PC-3 (cell line): Measurements from ENCODE around the gene CCSER1. TPM values are rescaled to one million over a fixed set of nuclear protein-coding genes. Genes with fewer than 3 reads are reported as not detected.
"Not testable (repeated sequence)": the region's sequence is repeated elsewhere in the genome, so short reads cannot be mapped to it uniquely, and the experiment has no call there.

ENCODE experiments used
- ATAC-seq: fragments of 200-7000 bp; cut with Tn5 transposase; 2 replicates; pipeline ENCODE4 v1.9.1; 2020; ENCODE audit warnings: mild to moderate bottlenecking, moderate library complexity
- BruUV-seq: library from RNA; stranded (reverse); fragments of 400-500 nt; replicated peaks from 2 replicates; lab custom pipeline; 2021; lab: Mats Ljungman, UMichigan
- CTCF ChIA-PET: fragments of 300-600 bp; sonication (Branson Sonifier 250); formaldehyde crosslinking; loops from one replicate; lab custom pipeline; 2022; ENCODE audit warnings: antibody characterized with exemption; lab: Charles Lee
- POLR2A ChIA-PET: fragments of 300-600 bp; sonication (Branson Sonifier 250); formaldehyde crosslinking; loops from one replicate; lab custom pipeline; 2022; ENCODE audit warnings: antibody characterized with exemption; ENCODE audit not compliant: unreplicated experiment; lab: Charles Lee
- DNase-seq: peaks from one replicate; pipeline ENCODE4 v3.0.0-alpha.2; 2015
- H2AFZ ChIP-seq: fragments of 300-600 bp; sonication (generic); 2 replicates; pipeline ENCODE4 v1.6.0; 2016; ENCODE audit warnings: antibody characterized with exemption, low read length
- H3F3A ChIP-seq: fragments of 300-600 bp; sonication (generic); one replicate; pipeline ENCODE4 v1.6.0; 2017; ENCODE audit warnings: antibody characterized with exemption, low read length, control low read depth, mild to moderate bottlenecking; ENCODE audit not compliant: unreplicated experiment
- H3K27ac ChIP-seq: fragments of 300-600 bp; sonication (generic); 2 replicates; pipeline ENCODE4 v1.5.1; 2016; ENCODE audit warnings: mild to moderate bottlenecking, low read length
- H3K27me3 ChIP-seq: fragments of 300-600 bp; sonication (generic); 2 replicates; pipeline ENCODE4 v1.6.1; 2016; ENCODE audit warnings: low read length, mixed read lengths
- H3K36me3 ChIP-seq: fragments of 300-600 bp; sonication (generic); 2 replicates; pipeline ENCODE4 v1.6.1; 2016; ENCODE audit warnings: low read depth, mixed run types, low read length, mixed read lengths
- H3K4me1 ChIP-seq: fragments of 300-600 bp; sonication (generic); 2 replicates; pipeline ENCODE4 v1.5.1; 2016; ENCODE audit warnings: low read length; ENCODE audit not compliant: insufficient read depth
- H3K4me2 ChIP-seq: fragments of 300-600 bp; sonication (generic); 2 replicates; pipeline ENCODE4 v1.6.0; 2016; ENCODE audit warnings: low read length
- H3K4me3 ChIP-seq: fragments of 300-600 bp; sonication (generic); 2 replicates; pipeline ENCODE4 v1.5.1; 2016; ENCODE audit warnings: mild to moderate bottlenecking, low read length, mixed read lengths
- H3K79me2 ChIP-seq: fragments of 300-600 bp; sonication (generic); 2 replicates; pipeline ENCODE4 v1.6.1; 2017; ENCODE audit warnings: low read length, mixed read lengths
- H3K9ac ChIP-seq: fragments of 300-600 bp; sonication (generic); 2 replicates; pipeline ENCODE4 v1.6.0; 2016; ENCODE audit warnings: mild to moderate bottlenecking, low read length
- H3K9me2 ChIP-seq: fragments of 300-600 bp; sonication (generic); replicated peaks from 2 replicates; pipeline ENCODE4 v1.6.1; 2016; ENCODE audit warnings: mixed run types, low read length, mixed read lengths
- H3K9me3 ChIP-seq: fragments of 300-600 bp; sonication (generic); 2 replicates; pipeline ENCODE4 v1.6.1; 2016; ENCODE audit warnings: low read length, mixed read lengths
- H4K20me1 ChIP-seq: fragments of 300-600 bp; sonication (generic); 2 replicates; pipeline ENCODE4 v1.6.1; 2016; ENCODE audit warnings: low read length, mixed read lengths
- CTCF ChIP-seq: fragments of 300-600 bp; sonication (generic); conservative IDR thresholded peaks from 2 replicates; pipeline ENCODE4 v1.5.1; 2017; ENCODE audit warnings: antibody characterized with exemption, low read depth, mild to moderate bottlenecking, low read length
- EZH2 ChIP-seq: fragments of 300-600 bp; sonication (generic); IDR thresholded peaks from one replicate; pipeline ENCODE4 v1.6.1; 2017; ENCODE audit warnings: antibody characterized with exemption, mild to moderate bottlenecking, low read length; ENCODE audit not compliant: unreplicated experiment
- EZH2phosphoT487 ChIP-seq: fragments of 300-600 bp; sonication (generic); IDR thresholded peaks from 2 replicates; pipeline ENCODE4 v1.6.1; 2018; ENCODE audit warnings: mild to moderate bottlenecking, antibody characterized with exemption, low read length, borderline replicate concordance
- intact Hi-C: fragments of 100-400 bp; cut with micrococcal nuclease; formaldehyde crosslinking; loops from 2 replicates; pipeline ENCODE4 v1.9.0; 2023
- total RNA-seq: library from RNA; depleted of rRNA; stranded (reverse); fragments of >200 nt; gene quantifications from 2 replicates; pipeline ENCODE4 v1.2.3, GENCODE V29; 2014

The CCSER1 gene
- total RNA-seq, 1 experiment from 2014 or later: 6.0 TPM

GRCh38 chr4:90889171-90889570 lies 762.0 kb downstream of the CCSER1 start:
- H3K4me2 ChIP-seq: no peak overlapping the region
- no peaks in the 10 kb centered on the region for H3K79me2 ChIP-seq
- H3K4me3 ChIP-seq: no peak overlapping the region
- H3K27ac ChIP-seq: no peak overlapping the region
- no peak overlapping the region for H2AFZ ChIP-seq
- no peaks in the 10 kb centered on the region for H3F3A ChIP-seq
- H3K27me3 ChIP-seq: no peaks in the 10 kb centered on the region
- DNase-seq (no peak), ATAC-seq (no peak)
- BruUV-seq: no TSS peak
- no peaks in the 10 kb centered on the region; the same call in 1 of the 2 replicates for H3K4me1 ChIP-seq
- TF ChIP-seq EZH2phosphoT487 (no peak), CTCF (no peak), EZH2 (no peak)
- H3K9me2 ChIP-seq: no peaks in the 10 kb centered on the region
- POLR2A ChIA-PET: no interaction called here
- intact Hi-C loops: no loop called here
- H4K20me1 ChIP-seq: no peaks in the 10 kb centered on the region
- H3K36me3 ChIP-seq: no peaks in the 10 kb centered on the region
- no peak overlapping the region for H3K9ac ChIP-seq
- CTCF ChIA-PET: no interaction called here
- no peaks in the 10 kb centered on the region for H3K9me3 ChIP-seq

GRCh38 chr4:90903413-90903812 lies 776.2 kb downstream of the CCSER1 start:
- POLR2A ChIA-PET, CTCF ChIA-PET, H4K20me1 ChIP-seq: not testable (repeated sequence)

GRCh38 chr4:90904021-90904420 lies 776.8 kb downstream of the CCSER1 start:
- no peak for DNase-seq
- Histone ChIP-seq H3K9me2 (no peaks in the 10 kb centered on the region), H3K79me2 (no peaks in the 10 kb centered on the region), H3K9ac (no peak overlapping the region), H3K36me3 (no peaks in the 10 kb centered on the region), H3K27ac (no peak overlapping the region), H3K4me1 (no peaks in the 10 kb centered on the region), H3K4me2 (no peak overlapping the region), H3F3A (no peaks in the 10 kb centered on the region), H3K9me3 (no peaks in the 10 kb centered on the region), H2AFZ (no peak overlapping the region), H4K20me1 (no peaks in the 10 kb centered on the region), H3K4me3 (no peak overlapping the region), H3K27me3 (no peaks in the 10 kb centered on the region)
- TF ChIP-seq CTCF: no peak
- TF ChIP-seq EZH2: no peak
- TF ChIP-seq EZH2phosphoT487: no peak
- ChIA-PET CTCF (no interaction called here), POLR2A (no interaction called here)
- BruUV-seq: no TSS peak
- intact Hi-C loops: no loop called here
- ATAC-seq: no peak

More at GRCh38 chr4:90903413-90903812, 776.2 kb downstream of the CCSER1 start:
- H3K4me1 ChIP-seq, DNase-seq, H3K9me2 ChIP-seq, H3K9me3 ChIP-seq, BruUV-seq, intact Hi-C loops, H3K4me2 ChIP-seq, H3K79me2 ChIP-seq, H3F3A ChIP-seq, H3K36me3 ChIP-seq, H3K9ac ChIP-seq, H3K4me3 ChIP-seq, H3K27ac ChIP-seq, H2AFZ ChIP-seq, H3K27me3 ChIP-seq, ATAC-seq: not testable (repeated sequence)
